Measurements from ENCODE around the gene IL1RN.

IL1RN gene

DNA sequence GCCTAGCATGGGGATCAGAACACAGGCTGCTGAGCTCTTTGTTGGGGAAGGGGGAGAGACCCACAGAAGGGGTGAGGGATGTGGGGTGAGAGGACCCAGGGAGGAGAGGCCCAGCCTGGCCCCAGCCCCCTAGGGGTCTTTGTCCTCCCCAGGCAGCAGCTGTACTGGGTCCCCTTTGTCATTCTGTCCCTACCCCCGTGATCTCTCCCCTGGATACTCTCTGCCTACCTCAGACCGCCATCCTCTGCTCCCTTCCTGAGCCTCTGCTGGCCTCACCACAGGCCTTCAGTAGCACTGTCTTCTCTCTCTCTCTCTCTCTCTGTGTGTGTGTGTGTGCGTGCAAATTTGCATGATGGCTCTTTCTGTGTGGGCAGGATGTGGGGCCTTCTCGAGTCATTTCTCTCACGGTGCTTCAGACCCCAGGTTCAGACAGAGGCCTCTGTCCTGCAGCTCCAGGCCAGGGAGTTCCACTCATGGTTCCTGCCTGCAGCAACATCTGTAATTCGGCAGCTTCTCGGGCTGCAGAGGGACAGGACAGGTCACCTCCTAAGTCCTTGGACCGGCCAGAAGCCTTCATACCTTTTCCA is 47.7 kb downstream of the IL1RN start:
- DNase-seq, result no peak

DNA sequence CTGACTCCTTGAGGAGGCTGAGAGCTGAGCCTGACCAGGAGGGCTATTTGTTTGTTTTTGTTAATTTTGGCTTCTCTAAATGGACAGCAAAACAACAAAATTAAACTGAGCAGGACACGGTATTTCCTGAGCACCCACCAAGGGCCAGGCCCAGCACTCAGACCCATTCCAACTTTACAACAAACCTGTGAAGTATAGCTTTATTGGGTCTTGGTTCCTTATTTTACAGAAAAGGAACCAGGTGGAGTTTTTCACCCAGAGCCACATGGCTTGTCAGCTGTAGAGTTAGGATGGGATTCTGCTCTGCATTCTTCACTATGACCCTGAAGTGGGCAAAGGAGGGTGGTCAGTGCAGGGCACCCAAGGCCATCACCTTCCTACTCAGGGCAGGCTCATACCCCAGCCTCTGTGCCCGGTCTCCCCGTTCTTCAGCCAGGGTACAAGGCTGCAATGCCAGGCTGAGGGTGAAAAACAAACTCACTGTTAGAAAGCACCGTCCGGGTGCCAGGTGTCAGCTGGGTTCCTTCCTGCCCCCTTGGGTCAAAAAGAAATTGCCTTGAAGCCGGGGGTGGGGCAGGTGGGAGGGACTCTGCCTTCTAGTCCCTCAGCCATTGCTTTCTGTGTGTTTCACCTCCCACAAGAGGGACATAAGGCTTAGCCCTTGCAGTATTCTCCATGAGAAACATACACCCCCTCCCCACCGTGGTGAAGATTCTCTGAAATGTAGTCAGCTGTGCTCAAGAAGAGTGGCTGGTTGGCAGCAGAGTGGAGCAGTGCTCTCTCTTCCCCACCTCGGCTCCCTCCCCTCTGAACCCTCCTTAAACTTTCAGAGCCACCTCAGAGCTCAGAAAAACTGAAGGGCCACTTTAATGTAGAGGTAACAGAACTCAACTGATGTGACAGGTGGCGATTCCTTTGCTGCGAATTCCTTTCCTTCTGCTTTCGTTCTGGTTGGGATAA is 48.6 kb downstream of the IL1RN start:
- DNase-seq, result no peak

DNA sequence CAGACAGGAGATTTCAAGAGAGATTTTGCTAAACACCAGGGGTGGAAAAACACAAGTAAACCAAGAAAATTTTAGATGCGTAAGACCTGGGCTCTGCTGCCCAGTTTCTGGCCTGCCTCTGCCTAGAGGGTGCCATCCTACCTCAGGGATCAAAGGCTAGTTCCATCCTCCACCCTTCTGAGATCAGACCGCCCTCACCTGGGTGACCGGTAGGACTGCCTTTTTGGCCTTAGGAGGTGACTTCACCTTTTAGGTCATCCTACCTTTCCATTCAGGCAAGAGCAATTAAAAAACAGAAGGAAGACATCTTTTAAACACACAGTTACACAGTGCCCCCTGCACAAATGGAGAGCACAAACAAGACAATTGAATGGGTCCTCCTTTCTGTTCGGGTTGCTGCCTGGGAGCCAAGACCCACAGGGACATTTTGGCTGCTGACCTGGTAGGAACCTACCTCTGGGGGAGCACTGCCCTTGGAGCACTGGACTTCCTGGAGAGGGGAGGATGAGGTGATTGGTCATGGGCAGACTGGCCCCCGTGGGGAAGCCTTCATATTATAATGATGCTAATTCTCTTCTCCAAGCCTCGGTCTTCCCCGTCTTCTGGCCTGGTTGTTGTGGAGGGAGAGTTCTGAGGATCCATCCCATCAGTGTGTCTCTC is 49.4 kb downstream of the IL1RN start:
- DNase-seq, result no peak

DNA sequence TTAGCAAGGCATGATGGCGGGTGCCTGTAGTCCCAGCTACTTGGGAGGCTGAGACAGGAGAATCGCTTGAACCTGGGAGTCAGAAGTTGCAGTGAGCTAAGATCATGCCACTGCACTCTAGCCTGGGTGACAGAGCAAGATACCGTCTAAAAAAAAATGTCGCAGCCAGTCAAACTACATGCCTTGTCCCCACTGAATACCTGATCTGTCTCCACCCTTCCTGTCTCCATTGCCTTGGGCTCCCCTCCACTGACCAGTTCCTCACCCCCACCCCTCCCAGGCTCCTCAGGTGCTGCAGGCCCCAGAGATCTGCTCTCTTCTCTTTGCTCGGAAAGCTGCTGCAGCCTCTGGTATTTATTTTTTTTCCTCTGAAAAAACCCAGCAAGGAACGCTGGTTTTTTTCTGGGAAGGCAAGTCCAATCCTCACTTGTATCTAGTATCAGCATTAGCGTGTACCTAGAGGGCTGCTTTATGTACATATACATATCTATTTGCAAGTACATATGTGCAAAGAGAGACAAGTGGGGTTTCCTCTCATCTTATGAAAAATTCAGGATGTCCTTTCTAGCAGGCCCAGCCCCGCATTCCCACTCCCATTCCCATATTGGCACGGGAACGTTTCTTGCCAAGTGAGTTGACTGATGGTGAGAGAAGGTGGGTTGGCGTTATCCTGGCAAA is 50.8 kb downstream of the IL1RN start:
- no peak for DNase-seq

- no peak for DNase-seq
These were observed 51.5 kb downstream of the IL1RN start for GRCh38 chr2:113178891-113179290.

GRCh38 chr2:113179446-113180045 is 52.1 kb downstream of the IL1RN start:
- no peak for DNase-seq

- DNase-seq, result no peak
These were observed 52.9 kb downstream of the IL1RN start for GRCh38 chr2:113180131-113180946.

DNA sequence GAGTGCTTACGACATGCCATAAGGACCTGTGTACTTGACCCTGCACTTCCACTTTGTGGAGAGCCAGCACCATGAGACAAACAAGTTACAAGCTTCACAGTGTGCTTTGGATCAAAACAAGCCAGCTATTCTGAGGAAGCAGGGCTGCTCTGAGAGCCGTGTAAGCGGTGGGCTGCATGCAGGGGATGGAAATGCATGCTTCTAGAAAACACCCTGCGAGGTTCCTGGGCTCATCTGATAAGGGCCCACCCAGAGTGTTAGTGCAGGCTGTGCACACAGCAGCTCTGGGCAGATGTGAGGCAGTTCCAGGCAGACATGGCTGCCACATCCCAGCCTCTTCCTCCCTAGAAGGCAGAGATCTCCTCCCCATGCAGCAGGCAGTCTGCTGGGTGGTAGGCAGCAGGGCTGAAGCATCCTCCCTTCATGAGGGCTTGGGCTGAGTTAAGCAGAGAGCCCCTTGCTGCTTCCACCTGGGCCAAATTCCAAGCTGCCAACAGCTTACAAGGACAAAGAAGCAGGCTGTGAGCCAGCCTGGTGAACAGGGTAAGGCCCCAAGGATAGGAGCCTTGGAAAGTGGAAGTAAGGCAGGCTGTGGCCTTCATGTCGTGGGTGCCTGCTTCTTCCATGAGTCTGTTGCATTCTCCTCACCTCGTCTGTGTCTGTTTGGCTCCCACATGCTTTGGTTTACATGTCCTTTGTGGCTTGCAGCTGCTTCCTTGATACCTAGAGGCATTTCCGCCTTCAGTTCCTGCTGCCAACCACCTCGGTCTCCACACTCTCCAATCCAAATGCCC is 54.1 kb downstream of the IL1RN start:
- DNase-seq, result no peak

GRCh38 chr2:113182471-113183260 is 55.3 kb downstream of the IL1RN start:
- DNase-seq, result no peak

GRCh38 chr2:113183264-113183663 is 55.9 kb downstream of the IL1RN start:
- no peak for DNase-seq
